GM10248 (cell line): ENCODE data around the gene CIROP.

ENCODE experiments used
- CTCF ChIA-PET: fragments of 300-600 bp; sonication (Branson Sonifier 250); formaldehyde crosslinking; extraction: SDS; loops from one replicate; lab custom pipeline; 2021; ENCODE audit warnings: antibody characterized with exemption; lab: Yijun Ruan, JAX
- POLR2A ChIA-PET: fragments of 350-650 bp; sonication (Branson Sonifier 250); formaldehyde crosslinking; extraction: SDS; loops from one replicate; lab custom pipeline; 2020; ENCODE audit warnings: antibody characterized with exemption; lab: Yijun Ruan, JAX
- DNase-seq: peaks from one replicate; pipeline ENCODE4 v3.0.0; 2012; ENCODE audit errors: extremely low spot score
- CTCF ChIP-seq: IDR thresholded peaks from 2 replicates; pipeline ENCODE4 v1.5.1; 2012; ENCODE audit warnings: mild to moderate bottlenecking, low read depth; ENCODE audit errors: extremely low read depth, missing control alignments, control extremely low read depth

CIROP gene

GRCh38 chr14:23103581-23103980 lies 1.2 kb downstream of the CIROP start:
- no peak for DNase-seq
- no peak for TF ChIP-seq CTCF
- CTCF ChIA-PET: interaction anchor here (1.9 kb wide), 1 partner anchor 118 kb away, joined by 7 read pairs; no protein-coding TSS in a partner anchor
- POLR2A ChIA-PET: no interaction called here

GRCh38 chr14:23102801-23103200 lies 2.0 kb downstream of the CIROP start:
- TF ChIP-seq CTCF: no peak
- CTCF ChIA-PET: interaction anchor here (0.9 to 4.5 kb wide), 4 partner anchors 18 to 118 kb away, joined by 4 to 27 read pairs (median 6); no protein-coding TSS in a partner anchor
- POLR2A ChIA-PET: no interaction called here
- DNase-seq: no peak

GRCh38 chr14:23101986-23102625 lies 2.7 kb downstream of the CIROP start:
- TF ChIP-seq CTCF: no peak
- POLR2A ChIA-PET: no interaction called here
- CTCF ChIA-PET: interaction anchor here (0.9 to 4.5 kb wide), 4 partner anchors 16 to 33 kb away, joined by 3 to 27 read pairs (median 4); no protein-coding TSS in a partner anchor
- no peak for DNase-seq

- CTCF ChIA-PET: interaction anchor here (0.9 to 4.5 kb wide), 5 partner anchors 15 to 279 kb away, joined by 3 to 27 read pairs (median 3); no protein-coding TSS in a partner anchor
- DNase-seq: no peak
- no peak for TF ChIP-seq CTCF
- POLR2A ChIA-PET: no interaction called here
These were observed 3.4 kb downstream of the CIROP start for GRCh38 chr14:23101213-23101970.

- TF ChIP-seq CTCF: no peak
- CTCF ChIA-PET: interaction anchor here (0.7 to 4.5 kb wide), 4 partner anchors 22 to 41 kb away, joined by 3 to 27 read pairs (median 8); no protein-coding TSS in a partner anchor
- DNase-seq: no peak
- POLR2A ChIA-PET: no interaction called here
These were observed 5.5 kb downstream of the CIROP start for GRCh38 chr14:23099212-23099861.

- POLR2A ChIA-PET: interaction anchor here (1.0 kb wide), 1 partner anchor 223 kb away, joined by 3 read pairs; the partner anchor contains the start of gene PABPN1
- CTCF ChIA-PET: interaction anchor here (1.1 to 2.1 kb wide), 4 partner anchors 11 to 30 kb away, joined by 4 to 8 read pairs (median 6); no protein-coding TSS in a partner anchor
- no peak for DNase-seq
- no peak for TF ChIP-seq CTCF
These were observed 7.0 kb downstream of the CIROP start for GRCh38 chr14:23097786-23098185.
